Mesenchymal stem cell (in vitro differentiated cells and primary cell): ENCODE measurements around the gene PRKAG2.

ENCODE experiments used
- DNase-seq: peaks from one replicate; pipeline ENCODE4 v3.0.0-alpha.2; 2013
- H2AFZ ChIP-seq: one replicate; pipeline ENCODE4 v1.6.1; 2013; ENCODE audit warnings: low read depth, mild to moderate bottlenecking, control low read depth, inconsistent platforms, low read length, moderate library complexity
- H2AK5ac ChIP-seq: 2 replicates; pipeline ENCODE4 v1.6.1; 2013; ENCODE audit warnings: low read length, moderate library complexity, mild to moderate bottlenecking, inconsistent platforms; ENCODE audit not compliant: severe bottlenecking
- H2BK120ac ChIP-seq: one replicate; pipeline ENCODE4 v1.6.1; 2013; ENCODE audit warnings: low read depth, mild to moderate bottlenecking, inconsistent platforms, low read length, moderate library complexity
- H2BK12ac ChIP-seq, 2 experiments: one replicate each; pipeline ENCODE4 v1.6.1; 2013; ENCODE audit warnings: inconsistent platforms in 2 of 2, low read length in 2 of 2, mild to moderate bottlenecking in 2 of 2, moderate library complexity in 2 of 2, control low read depth in 1 of 2
- H2BK15ac ChIP-seq: one replicate; pipeline ENCODE4 v1.6.1; 2013; ENCODE audit warnings: mild to moderate bottlenecking, low read depth, inconsistent platforms; ENCODE audit not compliant: poor library complexity, severe bottlenecking
- H2BK5ac ChIP-seq: 2 replicates; pipeline ENCODE4 v1.6.1; 2013; ENCODE audit warnings: low read depth, mild to moderate bottlenecking, low read length, control low read depth, inconsistent platforms; ENCODE audit not compliant: poor library complexity, severe bottlenecking
- H3K14ac ChIP-seq, 2 experiments: one replicate each; pipeline ENCODE4 v1.6.1; 2013; ENCODE audit warnings: inconsistent platforms in 2 of 2, low read length in 2 of 2, control low read depth in 1 of 2, mild to moderate bottlenecking in 1 of 2, moderate library complexity in 1 of 2
- H3K18ac ChIP-seq, 2 experiments: one replicate each; pipeline ENCODE4 v1.6.1; 2013; ENCODE audit warnings: inconsistent platforms in 2 of 2, low read length in 2 of 2, control low read depth in 1 of 2, low read depth in 1 of 2, mild to moderate bottlenecking in 1 of 2
- H3K23ac ChIP-seq, 2 experiments: one replicate each; pipeline ENCODE4 v1.6.1; 2013; ENCODE audit warnings: inconsistent platforms in 2 of 2, low read length in 2 of 2, mild to moderate bottlenecking in 2 of 2, moderate library complexity in 2 of 2, control low read depth in 1 of 2
- H3K27ac ChIP-seq: 2 replicates; pipeline ENCODE4 v1.5.1; 2013; ENCODE audit warnings: mild to moderate bottlenecking, moderate library complexity, low read length, control low read depth, inconsistent platforms; ENCODE audit not compliant: poor library complexity, severe bottlenecking
- H3K27me3 ChIP-seq, 2 experiments: 2 replicates each; pipeline versions ENCODE4 v1.6.1 to v1.7.0; 2013; ENCODE audit warnings: low read length in 2 of 2, mild to moderate bottlenecking in 2 of 2, moderate library complexity in 2 of 2, control low read depth in 1 of 2, inconsistent platforms in 1 of 2; ENCODE audit not compliant: control insufficient read depth in 1 of 2, insufficient read depth in 1 of 2
- H3K36me3 ChIP-seq, 2 experiments: 2 replicates each; pipeline versions ENCODE4 v1.6.1 to v1.7.0; 2013; ENCODE audit warnings: low read length in 2 of 2, control low read depth in 1 of 2, inconsistent platforms in 1 of 2, low read depth in 1 of 2, mild to moderate bottlenecking in 1 of 2; ENCODE audit not compliant: insufficient read depth in 2 of 2, control insufficient read depth in 1 of 2
- H3K4ac ChIP-seq, 2 experiments: one replicate each; pipeline ENCODE4 v1.6.1; 2013; ENCODE audit warnings: inconsistent platforms in 2 of 2, low read length in 2 of 2, mild to moderate bottlenecking in 2 of 2, moderate library complexity in 2 of 2, control low read depth in 1 of 2, low read depth in 1 of 2
- H3K4me1 ChIP-seq: 2 replicates; pipeline ENCODE4 v1.6.1; 2013; ENCODE audit warnings: low read depth, low read length, control low read depth; ENCODE audit not compliant: control insufficient read depth, insufficient read depth
- H3K4me2 ChIP-seq: 2 replicates; pipeline ENCODE4 v1.6.1; 2013; ENCODE audit warnings: low read length, mild to moderate bottlenecking, inconsistent platforms; ENCODE audit not compliant: poor library complexity, severe bottlenecking
- H3K4me3 ChIP-seq, 2 experiments: 2 replicates each; pipeline versions ENCODE4 v1.5.1 to v1.7.0; 2013; ENCODE audit warnings: low read length in 2 of 2, mild to moderate bottlenecking in 2 of 2, control low read depth in 1 of 2, low read depth in 1 of 2; ENCODE audit not compliant: insufficient read depth in 1 of 2
- H3K79me1 ChIP-seq: replicated peaks from 2 replicates; pipeline ENCODE4 v1.6.1; 2013; ENCODE audit warnings: mild to moderate bottlenecking, control low read depth, low read length, inconsistent platforms; ENCODE audit not compliant: poor library complexity, severe bottlenecking
- H3K9ac ChIP-seq: 2 replicates; pipeline ENCODE4 v1.7.0; 2013; ENCODE audit warnings: mild to moderate bottlenecking, low read length, moderate library complexity
- H3K9me3 ChIP-seq: 2 replicates; pipeline ENCODE4 v1.7.0; 2013; ENCODE audit warnings: mild to moderate bottlenecking, low read length; ENCODE audit not compliant: control insufficient read depth
- H4K8ac ChIP-seq: one replicate; pipeline ENCODE4 v1.6.1; 2013; ENCODE audit warnings: inconsistent platforms, mild to moderate bottlenecking, low read length, moderate library complexity
- H4K91ac ChIP-seq: one replicate; pipeline ENCODE4 v1.6.1; 2013; ENCODE audit warnings: mild to moderate bottlenecking, low read length, inconsistent platforms
- WGBS: methylation state at CpG from one replicate; pipeline ENCODE4 v1.1.7; 2013; ENCODE audit warnings: mixed read lengths; 5-methylcytosine and 5-hydroxymethylcytosine counted together

PRKAG2 gene

DNA sequence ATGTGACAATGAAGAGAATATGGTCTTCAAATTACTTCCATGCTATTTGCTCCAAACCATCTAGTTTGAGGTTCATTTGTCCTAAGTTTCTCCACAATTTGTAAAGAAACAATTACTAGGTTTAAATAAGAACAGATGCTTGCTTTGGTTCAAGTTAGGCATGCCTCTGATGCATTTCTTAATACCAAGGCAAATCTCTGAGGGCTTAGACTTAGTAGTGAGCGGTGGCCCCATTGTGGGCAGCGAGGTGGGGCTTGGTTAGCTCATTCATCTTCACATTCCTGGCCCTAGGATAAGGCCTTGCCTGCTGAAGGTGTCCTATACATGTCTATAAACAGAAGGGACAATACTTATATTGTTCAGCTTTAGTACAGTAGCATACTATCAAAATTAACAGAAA lies 304.8 kb downstream of the PRKAG2 start:
- Histone ChIP-seq H3K9ac (peak overlapping the region; percentile 11), H4K8ac (no peak overlapping the region), H2BK5ac (peak overlapping the region; percentile 57), H2AFZ (no peak overlapping the region), H3K4me1 (peaks cover 4% of the 10 kb centered on the region), H3K36me3 (peaks cover 7 to 26% of the 10 kb centered on the region in 2 experiments), H2BK15ac (no peak overlapping the region), H3K4ac (no peak overlapping the region), H3K4me3 (no peak overlapping the region), H3K18ac (no peak overlapping the region), H3K14ac (no peak overlapping the region), H2AK5ac (peak overlapping the region; percentile 38), H3K27ac (no peak overlapping the region), H2BK120ac (no peak overlapping the region), H2BK12ac (no peak overlapping the region), H3K9me3 (no peaks in the 10 kb centered on the region), H3K79me1 (peaks cover 6% of the 10 kb centered on the region), H3K4me2 (no peak overlapping the region), H3K27me3 (no peaks in the 10 kb centered on the region), H4K91ac (no peak overlapping the region), H3K23ac (no peak overlapping the region)
- WGBS, result 88% methylated on average over 2 of the region's 2 CpGs
- DNase-seq, result no peak

DNA sequence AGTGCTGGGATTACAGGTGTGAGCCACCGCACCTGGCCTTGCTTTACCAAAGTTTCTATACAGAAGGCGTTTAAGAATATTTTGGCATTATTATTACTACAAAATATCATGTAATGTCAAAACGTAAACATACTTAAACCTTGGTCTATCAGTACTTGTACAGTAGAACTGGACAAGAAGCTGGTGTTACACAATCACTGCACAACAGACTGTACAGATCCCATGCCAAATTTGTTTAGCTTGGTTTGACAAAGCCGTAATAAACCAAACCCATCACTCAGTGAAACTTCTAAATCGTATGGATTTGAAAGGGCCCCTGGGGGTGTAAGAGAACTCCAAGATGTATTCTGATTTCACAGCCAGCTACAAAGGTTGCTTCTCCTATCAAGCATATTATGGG lies 305.4 kb downstream of the PRKAG2 start:
- H3K9ac ChIP-seq, result peak overlapping the region; percentile 11
- no peak overlapping the region for H3K18ac ChIP-seq
- no peak overlapping the region for H2BK15ac ChIP-seq
- peaks cover 7 to 26% of the 10 kb centered on the region in 2 experiments for H3K36me3 ChIP-seq
- no peak overlapping the region for H2BK12ac ChIP-seq
- no peak overlapping the region for H4K8ac ChIP-seq
- no peak overlapping the region for H2AK5ac ChIP-seq
- no peak overlapping the region for H3K4me3 ChIP-seq
- no peak overlapping the region for H3K4ac ChIP-seq
- 93% methylated on average over 3 of the region's 5 CpGs for WGBS
- H3K4me1 ChIP-seq, result peaks cover 4% of the 10 kb centered on the region
- peaks cover 6% of the 10 kb centered on the region for H3K79me1 ChIP-seq
- no peaks in the 10 kb centered on the region for H3K9me3 ChIP-seq
- no peak for DNase-seq
- H3K4me2 ChIP-seq, result no peak overlapping the region
- no peaks in the 10 kb centered on the region for H3K27me3 ChIP-seq
- H3K14ac ChIP-seq, result no peak overlapping the region
- no peak overlapping the region for H2BK120ac ChIP-seq
- no peak overlapping the region for H3K23ac ChIP-seq
- H2BK5ac ChIP-seq, result no peak overlapping the region
- H4K91ac ChIP-seq, result no peak overlapping the region
- no peak overlapping the region for H2AFZ ChIP-seq
- H3K27ac ChIP-seq, result no peak overlapping the region

GRCh38 chr7:151570366-151570915 lies 306.5 kb downstream of the PRKAG2 start:
- Histone ChIP-seq H3K9me3 (no peaks in the 10 kb centered on the region), H2AK5ac (no peak overlapping the region), H3K14ac (no peak overlapping the region), H3K4me2 (no peak overlapping the region), H3K27me3 (no peaks in the 10 kb centered on the region), H4K8ac (no peak overlapping the region), H3K9ac (no peak overlapping the region), H3K18ac (no peak overlapping the region), H3K36me3 (peaks cover 5 to 24% of the 10 kb centered on the region in 2 experiments), H3K4ac (no peak overlapping the region), H2BK5ac (no peak overlapping the region), H2AFZ (no peak overlapping the region), H4K91ac (no peak overlapping the region), H2BK120ac (no peak overlapping the region), H2BK15ac (no peak overlapping the region), H3K27ac (no peak overlapping the region), H3K23ac (no peak overlapping the region), H3K4me3 (no peak overlapping the region), H2BK12ac (no peak overlapping the region), H3K4me1 (peaks cover 4% of the 10 kb centered on the region), H3K79me1 (peaks cover 5% of the 10 kb centered on the region)
- no peak for DNase-seq

- Histone ChIP-seq H2BK12ac (no peak overlapping the region), H3K27me3 (no peaks in the 10 kb centered on the region), H3K14ac (no peak overlapping the region), H3K27ac (no peak overlapping the region), H3K9me3 (no peaks in the 10 kb centered on the region), H3K18ac (no peak overlapping the region), H3K4me2 (no peak overlapping the region), H2BK120ac (no peak overlapping the region), H3K36me3 (peaks cover 11 to 29% of the 10 kb centered on the region in 2 experiments), H4K91ac (no peak overlapping the region), H4K8ac (no peak overlapping the region), H3K4me1 (peaks cover 4% of the 10 kb centered on the region), H3K4me3 (no peak overlapping the region), H2BK5ac (no peak overlapping the region), H2AFZ (no peak overlapping the region), H3K4ac (no peak overlapping the region), H3K79me1 (peaks cover 4% of the 10 kb centered on the region), H3K9ac (no peak overlapping the region), H3K23ac (no peak overlapping the region), H2AK5ac (no peak overlapping the region), H2BK15ac (no peak overlapping the region)
- DNase-seq, result no peak
- WGBS, result 97% methylated on average over 18 of the region's 20 CpGs
Measured at GRCh38 chr7:151568956-151569940, 307.7 kb downstream of the PRKAG2 start.
